NCI-H2107 treated with DMSO at 0.1 percent for 48 hours (cell line): Measurements from ENCODE around the gene CDH26.
"Not testable (repeated sequence)": the region's sequence is repeated elsewhere in the genome, so short reads cannot be mapped to it uniquely, and the experiment has no call there.

Experiments
- DNase-seq: peaks from one replicate; lab custom pipeline; 2025; ENCODE audit not compliant: unreplicated experiment; lab: John Stamatoyannopoulos, UW

The CDH26 gene

DNA sequence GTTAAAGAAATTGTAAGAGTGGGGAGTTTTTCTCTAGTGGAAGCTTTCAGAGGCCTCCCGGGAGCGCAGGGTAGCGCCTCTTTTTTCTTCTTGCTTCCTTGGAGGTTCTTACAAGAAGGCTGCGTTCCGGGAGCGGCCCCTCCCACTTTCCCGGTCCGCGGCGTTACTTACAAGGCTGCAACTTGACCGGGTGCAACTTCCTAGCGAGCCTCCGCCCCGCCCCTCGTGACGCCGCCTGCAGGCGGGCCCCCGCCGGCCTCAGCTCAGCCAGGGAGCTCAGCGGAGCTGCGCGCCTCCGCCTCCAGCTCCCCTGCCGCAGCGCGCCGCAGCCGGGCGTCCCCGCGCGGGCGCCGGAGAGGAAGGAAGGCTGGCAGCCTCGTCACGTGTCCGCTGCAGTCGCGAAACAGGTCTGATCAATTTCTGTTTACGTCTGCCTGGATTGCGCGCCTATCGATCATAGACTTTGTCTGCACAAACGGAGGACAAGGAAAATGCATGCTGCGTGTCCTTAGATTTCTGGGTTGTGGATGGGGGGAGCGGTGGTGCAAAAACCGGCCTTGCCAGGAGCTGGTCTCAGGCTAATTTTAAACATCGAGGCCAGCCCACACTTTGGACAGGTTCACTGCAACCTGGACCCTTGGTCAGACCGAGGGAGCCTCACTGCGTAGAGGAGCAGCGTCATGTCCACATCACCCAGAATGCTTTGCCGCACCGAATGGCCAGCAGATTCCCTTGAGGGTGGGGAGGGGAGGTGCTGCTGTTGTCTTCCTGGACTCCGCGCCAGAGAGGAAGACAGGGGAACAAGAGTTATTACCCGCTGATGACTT, 17.9 kb upstream of the CDH26 start, which contains the start of the genes FAM217B and PPP1R3D:
Gene FAM217B, plus strand, starts transcription at position 261 of the 827 bp plus-strand sequence. CDS start 3,555 bp downstream, outside the sequence.
Gene PPP1R3D, minus strand, starts transcription at position 177 of the 827 bp plus-strand sequence. CDS start 374 bp downstream, outside the sequence.
- peak; percentile 77 for DNase-seq

DNA sequence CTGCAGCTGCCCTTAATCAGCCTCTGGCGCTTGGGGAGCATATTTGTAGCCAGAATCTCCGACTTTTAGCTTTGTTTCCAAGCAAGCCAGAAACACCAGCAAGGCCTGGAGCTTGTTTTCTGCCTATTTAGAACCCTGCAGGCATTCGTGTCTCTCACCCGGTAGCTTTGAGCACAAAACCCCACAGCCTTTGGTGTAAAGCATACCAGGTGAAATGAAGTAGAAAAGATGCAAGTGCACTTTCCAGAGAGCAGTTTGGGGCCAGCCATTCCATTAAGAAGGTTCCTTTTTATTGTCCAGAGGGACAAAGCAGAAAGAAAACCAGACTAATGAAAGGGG, 17.3 kb upstream of the CDH26 start:
- DNase-seq = peak; percentile 75

DNA sequence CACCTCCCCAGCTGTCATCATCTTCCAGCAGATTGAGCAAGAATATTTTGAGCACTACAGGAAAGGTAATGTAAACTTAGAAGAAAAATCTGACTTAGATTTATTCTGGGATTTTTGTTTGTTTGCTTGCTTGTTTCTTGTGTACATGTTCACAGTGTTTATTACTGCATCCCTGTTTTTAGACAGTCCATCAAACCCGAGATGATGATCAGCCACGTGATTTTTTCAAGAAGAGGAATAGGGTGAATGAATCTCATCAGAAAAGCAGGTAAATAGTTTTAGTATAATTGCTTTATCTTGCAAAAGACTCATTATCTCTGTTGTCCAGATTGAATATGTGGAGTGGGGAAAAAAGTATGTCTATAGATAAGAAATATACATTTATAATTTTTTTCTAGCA, 16.0 kb upstream of the CDH26 start:
- no peak for DNase-seq

DNA sequence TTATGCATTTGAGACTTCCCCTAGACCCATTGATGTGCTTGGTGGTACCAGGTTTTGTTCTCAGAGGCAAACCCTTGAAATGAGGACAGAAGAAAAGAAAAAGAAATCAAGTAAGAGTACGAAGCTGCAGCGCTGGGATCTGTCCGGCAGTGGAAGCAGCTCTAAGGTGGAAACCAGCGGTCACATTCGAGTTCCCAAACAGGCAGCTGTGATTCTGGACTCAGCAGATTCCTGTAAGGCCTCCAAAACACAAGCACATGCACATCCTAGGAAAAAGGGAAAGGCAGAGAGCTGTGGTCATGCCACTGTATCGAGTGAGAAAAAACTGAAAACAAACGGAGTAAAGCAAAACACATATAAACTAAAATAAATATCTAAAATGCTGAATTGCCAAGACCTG, 13.5 kb upstream of the CDH26 start:
- DNase-seq = no peak

- no peak for DNase-seq
These were observed 13.0 kb upstream of the CDH26 start for GRCh38 chr20:59945175-59945574.

- DNase-seq = no peak
These were observed 12.5 kb upstream of the CDH26 start for GRCh38 chr20:59945731-59946130.

DNA sequence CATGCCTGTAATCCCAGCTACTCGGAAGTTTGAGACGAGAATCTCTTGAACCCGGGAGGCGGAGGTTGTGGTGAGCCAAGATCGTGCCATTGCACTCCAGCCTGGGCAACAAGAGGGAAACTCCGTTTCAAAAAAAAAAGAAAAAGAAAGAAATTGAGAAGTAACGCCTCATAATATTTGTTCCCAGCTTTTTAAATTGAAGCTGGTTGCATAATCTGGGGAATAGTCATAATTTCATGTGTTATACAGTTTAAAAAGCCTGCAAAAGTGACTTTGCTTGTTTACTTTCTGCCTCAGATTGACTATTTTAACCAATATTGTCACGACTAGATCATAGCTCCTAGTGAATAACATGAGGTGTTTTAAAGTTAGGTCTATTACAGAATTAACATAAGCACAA, 10.8 kb upstream of the CDH26 start:
- no peak for DNase-seq

DNA sequence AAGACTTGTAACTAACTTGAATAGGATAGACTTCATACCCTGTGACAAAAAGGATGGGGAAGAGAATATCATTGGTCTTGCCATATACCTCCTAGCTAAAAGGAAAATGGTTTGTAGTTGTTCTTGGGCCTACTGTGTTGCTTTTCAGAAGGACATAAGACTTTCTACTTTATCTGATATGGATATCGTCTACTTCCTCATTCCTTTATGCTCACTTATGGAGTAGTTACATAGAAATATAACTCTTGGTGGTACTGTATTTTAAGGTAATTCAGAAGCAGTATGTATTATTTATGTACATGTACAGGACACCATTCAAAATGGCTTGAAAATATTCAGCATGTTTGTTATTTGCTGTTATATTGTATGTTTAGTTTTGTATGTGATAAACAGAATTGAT, 10.0 kb upstream of the CDH26 start:
- DNase-seq = no peak

DNA sequence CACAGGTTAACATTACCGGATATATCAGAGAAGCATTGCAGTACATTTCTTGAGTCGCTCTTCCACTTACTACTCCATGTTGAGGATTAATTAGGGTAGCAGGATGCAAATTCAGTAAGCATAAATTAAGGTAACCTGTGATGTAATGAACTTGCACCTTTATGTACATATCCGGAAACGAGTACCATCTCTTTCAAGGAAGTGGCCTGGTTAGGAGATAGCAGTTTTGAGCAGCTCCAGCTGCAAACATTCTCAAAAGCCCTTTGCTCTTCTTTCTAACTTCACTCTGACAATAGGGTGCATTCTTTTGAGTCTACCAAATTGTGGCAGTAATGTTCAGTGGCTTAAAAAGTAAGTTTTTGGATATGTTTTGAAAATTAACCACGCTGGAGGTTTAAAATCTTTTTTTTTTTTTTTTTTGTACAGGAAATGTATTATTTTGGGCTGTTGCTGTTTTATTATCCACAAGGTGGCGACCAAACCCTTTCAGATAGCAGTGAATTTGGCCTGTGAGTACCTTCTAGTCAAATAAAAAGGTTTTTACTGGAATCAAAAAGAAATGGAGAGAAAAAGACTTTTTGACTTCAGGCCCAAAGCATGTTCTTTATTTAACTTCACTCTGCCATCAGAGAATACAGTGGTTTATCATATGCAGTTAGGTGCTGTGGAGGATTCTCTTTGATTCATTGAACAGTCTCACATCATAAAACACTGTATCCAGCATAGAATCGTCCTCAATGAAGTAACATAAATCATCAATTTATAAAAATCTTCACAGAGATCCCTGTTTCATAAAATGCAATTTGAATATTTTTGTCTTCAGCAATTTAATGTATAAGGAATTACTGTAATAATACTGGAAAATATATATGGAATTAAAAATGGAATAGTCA, 9.1 kb upstream of the CDH26 start:
- DNase-seq = peak; percentile 69

GRCh38 chr20:59949911-59950310, 8.3 kb upstream of the CDH26 start:
- DNase-seq = peak; percentile 38

DNA sequence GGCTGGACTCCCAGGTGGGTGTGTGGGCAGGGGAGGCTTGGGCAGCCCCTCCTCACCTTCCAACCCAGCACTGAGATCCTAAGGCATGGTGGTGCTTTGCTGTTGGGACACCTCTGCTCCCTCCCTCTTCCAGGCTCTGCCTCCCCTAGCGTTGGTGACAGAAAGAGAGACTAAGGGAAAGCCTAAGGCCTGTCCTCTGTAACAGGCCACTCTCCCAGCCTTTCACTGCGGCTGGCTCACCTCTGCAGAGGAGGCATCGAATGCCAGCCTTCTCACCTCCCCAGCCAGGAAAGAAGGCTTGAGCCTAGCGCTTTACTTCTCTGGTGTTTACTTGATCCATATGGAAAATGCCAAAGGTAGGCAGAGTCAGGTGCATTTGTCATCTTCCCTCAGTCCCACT, 3.5 kb upstream of the CDH26 start:
- no peak for DNase-seq

GRCh38 chr20:59955131-59955796, 3.0 kb upstream of the CDH26 start:
- DNase-seq = peak; percentile 53

- not testable (repeated sequence) for DNase-seq
These were observed 655 bp upstream of the CDH26 start for GRCh38 chr20:59957568-59957967.

DNA sequence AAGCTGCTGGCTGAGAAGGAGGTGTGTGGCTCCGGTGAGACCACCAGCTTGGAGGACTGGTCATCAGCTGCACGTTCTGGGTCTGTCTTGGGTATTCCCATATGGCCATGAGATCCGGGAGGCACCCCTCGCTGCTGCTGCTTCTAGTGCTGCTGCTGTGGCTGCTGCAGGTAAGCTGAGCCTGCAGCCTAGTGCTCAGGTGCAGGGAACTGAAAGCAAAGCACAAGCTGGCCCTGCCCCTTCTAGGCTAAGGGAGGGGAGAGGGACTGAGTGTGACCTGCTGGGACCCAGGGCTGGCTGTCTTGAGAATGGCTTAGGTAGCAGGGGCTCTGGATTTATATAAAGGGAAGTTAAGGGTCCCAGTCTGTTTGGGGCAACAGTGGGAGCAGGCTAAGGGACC, 403 bp downstream of the CDH26 start:
- DNase-seq = peak; percentile 64

GRCh38 chr20:59961423-59961822, 3.2 kb downstream of the CDH26 start:
- no peak for DNase-seq

DNA sequence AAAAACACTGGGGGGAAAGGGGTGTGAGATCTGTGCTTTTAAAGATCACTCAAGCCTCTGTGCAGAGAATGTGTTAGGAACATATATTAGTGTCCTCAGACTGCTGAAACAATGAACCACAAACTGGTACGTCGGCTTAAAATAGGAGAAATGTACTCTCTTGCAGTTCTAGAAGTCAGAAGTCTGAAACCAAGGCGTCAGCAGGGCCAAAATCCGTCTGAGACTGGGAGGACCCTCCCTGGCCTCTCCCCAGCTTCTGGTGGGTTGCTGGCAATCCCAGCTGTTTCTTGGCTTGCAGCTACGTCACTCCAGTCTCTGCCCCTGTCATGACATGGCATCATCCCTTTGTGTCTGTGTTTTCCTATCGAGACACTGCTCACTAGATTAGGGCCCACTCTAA, 3.9 kb downstream of the CDH26 start:
- no peak for DNase-seq

- DNase-seq = no peak
These were observed 8.2 kb downstream of the CDH26 start for GRCh38 chr20:59966428-59966827.

- no peak for DNase-seq
These were observed 13.2 kb downstream of the CDH26 start for GRCh38 chr20:59971428-59971827.

DNA sequence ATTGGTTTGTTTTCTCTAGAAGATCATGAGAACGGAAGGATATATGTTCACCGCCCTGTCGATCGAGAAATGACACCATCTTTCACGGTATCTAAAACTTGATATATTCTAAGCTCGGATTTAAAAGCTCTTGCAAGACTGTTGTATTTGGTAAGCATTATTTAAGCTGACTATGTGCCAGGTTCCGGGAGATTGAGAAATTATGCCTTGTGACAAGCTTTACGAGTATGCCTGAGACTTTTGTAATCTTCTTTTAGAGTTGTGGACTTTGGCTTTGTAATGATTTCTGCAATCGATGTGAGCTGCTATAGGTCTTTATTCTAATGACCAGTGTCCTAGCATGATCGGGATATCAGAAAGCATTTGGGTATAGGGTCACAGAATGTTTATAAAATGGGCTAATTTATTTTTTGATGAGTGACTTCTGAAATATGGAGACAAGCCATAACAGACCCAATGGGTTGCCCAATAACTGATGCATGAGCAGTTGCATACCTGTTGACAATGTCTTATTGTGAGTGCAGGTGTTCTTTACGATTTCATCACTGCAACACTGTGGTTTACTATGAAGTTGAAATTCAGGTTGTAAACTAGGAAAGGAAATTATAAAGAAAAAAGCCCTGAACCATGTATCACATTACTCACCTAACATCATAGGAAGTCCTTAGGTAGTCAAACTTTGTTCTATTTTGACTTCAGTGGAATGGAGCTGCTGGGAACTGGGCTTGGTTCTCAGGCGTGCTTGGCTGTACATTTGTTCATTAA, 14.0 kb downstream of the CDH26 start:
- DNase-seq = peak; percentile 35

GRCh38 chr20:59976156-59976782, 18.0 kb downstream of the CDH26 start:
- no peak for DNase-seq
